WTC11 (cell line): ENCODE data around the gene MTX1.

ENCODE experiments used
- CREB1 ChIP-seq: sonication (generic); formaldehyde crosslinking; IDR thresholded peaks from 2 replicates; pipeline ENCODE4 v1.8.0; 2023; ENCODE audit warnings: mild to moderate bottlenecking, missing genetic modification reagents
- CREM ChIP-seq: sonication (generic); formaldehyde crosslinking; IDR thresholded peaks from 2 replicates; pipeline ENCODE4 v1.8.1; 2022; ENCODE audit warnings: mild to moderate bottlenecking, missing genetic modification reagents, moderate library complexity
- ESRRA ChIP-seq: sonication (generic); formaldehyde crosslinking; IDR thresholded peaks from 2 replicates; pipeline ENCODE4 v1.8.1; 2022; ENCODE audit warnings: mild to moderate bottlenecking, missing genetic modification reagents, borderline replicate concordance
- ETV6 ChIP-seq: sonication (generic); formaldehyde crosslinking; IDR thresholded peaks from 2 replicates; pipeline ENCODE4 v1.8.1; 2022; ENCODE audit warnings: mild to moderate bottlenecking, missing genetic modification reagents
- SP1 ChIP-seq: sonication (generic); formaldehyde crosslinking; conservative IDR thresholded peaks from 2 replicates; pipeline ENCODE4 v1.8.1; 2022; ENCODE audit warnings: missing genetic modification reagents
- ZNF317 ChIP-seq: sonication (generic); formaldehyde crosslinking; IDR thresholded peaks from 2 replicates; pipeline ENCODE4 v1.8.1; 2023; ENCODE audit warnings: low read depth, mild to moderate bottlenecking, moderate library complexity, missing genetic modification reagents, borderline replicate concordance
- TF ChIP-seq, protein P1 (sequence below): fragments of 200-600 bp; IDR thresholded peaks from 2 replicates; pipeline ENCODE4 v1.8.0; 2022; ENCODE audit warnings: antibody characterized with exemption

DNA sequence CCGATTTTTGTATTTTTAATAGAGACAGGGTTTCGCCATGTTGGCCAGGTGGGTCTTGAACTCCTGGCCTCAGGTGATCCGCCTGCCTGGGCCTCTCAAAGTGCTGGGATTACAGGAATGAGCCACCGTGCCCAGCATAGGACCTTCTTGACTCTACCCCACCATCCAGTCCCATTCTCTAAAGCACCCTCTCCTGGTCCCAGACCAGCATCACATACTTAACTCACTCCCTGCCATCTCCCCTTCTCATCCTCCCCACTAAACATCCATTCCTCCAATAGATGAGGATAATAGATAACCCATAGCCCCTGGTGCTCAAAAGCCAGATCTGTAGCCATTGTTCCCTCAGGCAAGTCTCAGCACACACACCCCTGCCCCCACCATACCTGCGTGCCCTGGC is 44.7 kb downstream of the MTX1 start:
- TF ChIP-seq SP1 (no peak), CREM (CRISPR knock-in tag) (no peak), ZNF317 (no peak), ETV6 (CRISPR knock-in tag) (no peak), ESRRA (CRISPR knock-in tag) (no peak), CREB1 (no peak)
- TF ChIP-seq, protein P1, sequence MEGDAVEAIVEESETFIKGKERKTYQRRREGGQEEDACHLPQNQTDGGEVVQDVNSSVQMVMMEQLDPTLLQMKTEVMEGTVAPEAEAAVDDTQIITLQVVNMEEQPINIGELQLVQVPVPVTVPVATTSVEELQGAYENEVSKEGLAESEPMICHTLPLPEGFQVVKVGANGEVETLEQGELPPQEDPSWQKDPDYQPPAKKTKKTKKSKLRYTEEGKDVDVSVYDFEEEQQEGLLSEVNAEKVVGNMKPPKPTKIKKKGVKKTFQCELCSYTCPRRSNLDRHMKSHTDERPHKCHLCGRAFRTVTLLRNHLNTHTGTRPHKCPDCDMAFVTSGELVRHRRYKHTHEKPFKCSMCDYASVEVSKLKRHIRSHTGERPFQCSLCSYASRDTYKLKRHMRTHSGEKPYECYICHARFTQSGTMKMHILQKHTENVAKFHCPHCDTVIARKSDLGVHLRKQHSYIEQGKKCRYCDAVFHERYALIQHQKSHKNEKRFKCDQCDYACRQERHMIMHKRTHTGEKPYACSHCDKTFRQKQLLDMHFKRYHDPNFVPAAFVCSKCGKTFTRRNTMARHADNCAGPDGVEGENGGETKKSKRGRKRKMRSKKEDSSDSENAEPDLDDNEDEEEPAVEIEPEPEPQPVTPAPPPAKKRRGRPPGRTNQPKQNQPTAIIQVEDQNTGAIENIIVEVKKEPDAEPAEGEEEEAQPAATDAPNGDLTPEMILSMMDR, result no peak
